Keratinocyte (primary cell): Measurements from ENCODE around the gene YWHAQ. TPM values are rescaled to one million over a fixed set of nuclear protein-coding genes. Genes with fewer than 3 reads are reported as not detected.

Experiments used
- DNase-seq: peaks from one replicate; pipeline ENCODE4 v3.0.0-alpha.2; 2011; ENCODE audit warnings: low read depth, missing footprints, low spot score
- FAIRE-seq: peaks from 2 replicates; lab custom pipeline; 2011; peaks lifted over from hg19 to GRCh38; lab: Jason Lieb, UNC
- H2AFZ ChIP-seq: 2 replicates; pipeline ENCODE4 v1.6.0; 2012; ENCODE audit warnings: low read length, control low read depth, inconsistent platforms; ENCODE audit not compliant: control insufficient read depth
- H3K27ac ChIP-seq: 2 replicates; pipeline ENCODE4 v1.5.1; 2011; ENCODE audit warnings: low read length; ENCODE audit not compliant: control insufficient read depth, insufficient read depth
- H3K27me3 ChIP-seq: 3 replicates; pipeline ENCODE4 v1.6.0; 2011; ENCODE audit warnings: low read length; ENCODE audit not compliant: control insufficient read depth, insufficient read depth; ENCODE audit errors: extremely low read depth
- H3K36me3 ChIP-seq, 2 experiments: 2 replicates in 1 of 2; 3 replicates in 1 of 2; pipeline ENCODE4 v1.5.1; 2011; ENCODE audit warnings: low read length in 2 of 2, mild to moderate bottlenecking in 1 of 2; ENCODE audit not compliant: control insufficient read depth in 2 of 2, insufficient read depth in 2 of 2; ENCODE audit errors: extremely low read depth in 1 of 2
- H3K4me1 ChIP-seq: 3 replicates; pipeline ENCODE4 v1.5.1; 2011; ENCODE audit warnings: low read length; ENCODE audit not compliant: control insufficient read depth, insufficient read depth; ENCODE audit errors: extremely low read depth
- H3K4me2 ChIP-seq: 3 replicates; pipeline ENCODE4 v1.6.0; 2011; ENCODE audit warnings: low read depth, low read length; ENCODE audit not compliant: control insufficient read depth, insufficient read depth; ENCODE audit errors: extremely low read depth
- H3K4me3 ChIP-seq, 3 experiments: fragments of 200-600 bp in 1 of 3; sonication (generic) in 1 of 3; 2 replicates in 2 of 3; 3 replicates in 1 of 3; pipeline ENCODE4 v1.5.1; 2011 to 2016; ENCODE audit warnings: low read length in 3 of 3, mild to moderate bottlenecking in 3 of 3, control low read depth in 2 of 3, inconsistent platforms in 1 of 3, low read depth in 1 of 3, mixed read lengths in 1 of 3, mixed run types in 1 of 3, moderate library complexity in 1 of 3; ENCODE audit not compliant: control insufficient read depth in 2 of 3, insufficient read depth in 2 of 3; ENCODE audit errors: extremely low read depth in 1 of 3
- H3K79me2 ChIP-seq: 2 replicates; pipeline ENCODE4 v1.6.0; 2012; ENCODE audit warnings: low read length; ENCODE audit not compliant: control insufficient read depth, insufficient read depth
- H3K9ac ChIP-seq: 3 replicates; pipeline ENCODE4 v1.6.0; 2011; ENCODE audit warnings: low read length; ENCODE audit not compliant: control insufficient read depth, insufficient read depth; ENCODE audit errors: extremely low read depth
- H3K9me1 ChIP-seq: 3 replicates; pipeline ENCODE4 v1.6.0; 2011; ENCODE audit warnings: low read length; ENCODE audit not compliant: control insufficient read depth, insufficient read depth; ENCODE audit errors: extremely low read depth
- H3K9me3 ChIP-seq: 2 replicates; pipeline ENCODE4 v1.5.1; 2012; ENCODE audit warnings: low read depth, low read length; ENCODE audit not compliant: control insufficient read depth
- H4K20me1 ChIP-seq: 3 replicates; pipeline ENCODE4 v1.6.0; 2011; ENCODE audit warnings: low read length; ENCODE audit not compliant: control insufficient read depth, insufficient read depth; ENCODE audit errors: extremely low read depth
- EZH2 ChIP-seq: IDR thresholded peaks from one replicate; pipeline ENCODE4 v1.6.1; 2012; ENCODE audit warnings: inconsistent platforms, mild to moderate bottlenecking, low read length, moderate library complexity
- dilution Hi-C: fragments of 300-500 bp; cut with MboI; formaldehyde crosslinking; loops from one replicate; pipeline ENCODE4 v1.7.0; 2020; ENCODE audit warnings: low sequenced_read_pairs; ENCODE audit not compliant: extremely low pct_ligation_motif_present
- polyA plus RNA-seq, 5 experiments: library from polyadenylated mRNA; depleted of rRNA in 3 of 5; stranded (reverse) in 3 of 5; stranded (forward) in 1 of 5; unstranded in 1 of 5; fragments of >200 nt; gene quantifications; 1 replicate in 1 of 5; 2 replicates in 3 of 5; 3 replicates in 1 of 5; pipeline versions ENCODE4 v1.2.1 to v1.2.3, GENCODE V29; 2011 to 2012; ENCODE audit warnings: missing spikeins in 2 of 5, low read depth in 1 of 5, low replicate concordance in 1 of 5
- TF ChIP-seq, protein P1 (sequence below), 3 experiments: IDR thresholded peaks in 1 of 3; conservative IDR thresholded peaks in 1 of 3; optimal IDR thresholded peaks in 1 of 3; 2 replicates in 2 of 3; 3 replicates in 1 of 3; pipeline versions ENCODE3 to v1.5.1; 2011; ENCODE audit warnings: low read length in 3 of 3, mild to moderate bottlenecking in 3 of 3, moderate library complexity in 2 of 3, control low read depth in 1 of 3, inconsistent platforms in 1 of 3; ENCODE audit not compliant: insufficient read depth in 2 of 3; ENCODE audit errors: extremely low read depth in 1 of 3

Gene YWHAQ
- polyA plus RNA-seq, 1 donor (not counting 4 experiments of a cell fraction or from before 2014, with no cell fraction given): 593 TPM

DNA sequence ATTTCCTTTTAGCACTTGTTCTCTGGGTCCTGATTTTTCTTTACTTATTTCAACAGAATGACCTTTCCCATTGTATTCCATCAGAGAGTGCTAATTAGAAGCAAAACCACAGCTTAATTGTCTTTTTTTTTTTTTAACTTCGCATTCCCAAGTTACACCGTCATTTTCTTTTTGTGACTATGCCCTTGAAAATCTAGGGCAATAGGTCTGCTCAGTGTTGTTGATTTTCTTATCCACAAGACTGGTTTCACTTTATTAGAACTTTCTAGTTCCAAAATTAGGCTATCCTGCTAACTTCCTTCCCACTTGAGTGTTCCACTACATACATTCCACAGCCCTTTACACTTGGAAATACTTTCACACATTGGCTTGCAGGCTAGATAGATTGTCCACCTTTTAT lies 56.5 kb downstream of the YWHAQ start:
- dilution Hi-C loops: no loop called here
- Histone ChIP-seq H3K36me3 (no peaks in the 10 kb centered on the region), H3K27me3 (no peaks in the 10 kb centered on the region), H3K4me2 (no peak overlapping the region), H3K79me2 (no peaks in the 10 kb centered on the region), H3K4me1 (no peaks in the 10 kb centered on the region), H3K9me3 (no peaks in the 10 kb centered on the region), H3K27ac (no peak overlapping the region), H3K9me1 (no peaks in the 10 kb centered on the region), H3K4me3 (no peak overlapping the region), H2AFZ (no peak overlapping the region), H4K20me1 (no peaks in the 10 kb centered on the region), H3K9ac (no peak overlapping the region)
- DNase-seq (no peak), FAIRE-seq (no peak)
- TF ChIP-seq, protein P1, sequence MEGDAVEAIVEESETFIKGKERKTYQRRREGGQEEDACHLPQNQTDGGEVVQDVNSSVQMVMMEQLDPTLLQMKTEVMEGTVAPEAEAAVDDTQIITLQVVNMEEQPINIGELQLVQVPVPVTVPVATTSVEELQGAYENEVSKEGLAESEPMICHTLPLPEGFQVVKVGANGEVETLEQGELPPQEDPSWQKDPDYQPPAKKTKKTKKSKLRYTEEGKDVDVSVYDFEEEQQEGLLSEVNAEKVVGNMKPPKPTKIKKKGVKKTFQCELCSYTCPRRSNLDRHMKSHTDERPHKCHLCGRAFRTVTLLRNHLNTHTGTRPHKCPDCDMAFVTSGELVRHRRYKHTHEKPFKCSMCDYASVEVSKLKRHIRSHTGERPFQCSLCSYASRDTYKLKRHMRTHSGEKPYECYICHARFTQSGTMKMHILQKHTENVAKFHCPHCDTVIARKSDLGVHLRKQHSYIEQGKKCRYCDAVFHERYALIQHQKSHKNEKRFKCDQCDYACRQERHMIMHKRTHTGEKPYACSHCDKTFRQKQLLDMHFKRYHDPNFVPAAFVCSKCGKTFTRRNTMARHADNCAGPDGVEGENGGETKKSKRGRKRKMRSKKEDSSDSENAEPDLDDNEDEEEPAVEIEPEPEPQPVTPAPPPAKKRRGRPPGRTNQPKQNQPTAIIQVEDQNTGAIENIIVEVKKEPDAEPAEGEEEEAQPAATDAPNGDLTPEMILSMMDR (optimal IDR thresholded peaks at IDR 0.05 in 1 of 3, IDR thresholded peaks at IDR 0.05 in 1 of 3, conservative IDR thresholded peaks at IDR 0.05 in 1 of 3; ENCODE audit: extremely low read depth in 1 of 3, insufficient read depth in 2 of 3, low read length in 3 of 3): no peak
- TF ChIP-seq EZH2: no peak

DNA sequence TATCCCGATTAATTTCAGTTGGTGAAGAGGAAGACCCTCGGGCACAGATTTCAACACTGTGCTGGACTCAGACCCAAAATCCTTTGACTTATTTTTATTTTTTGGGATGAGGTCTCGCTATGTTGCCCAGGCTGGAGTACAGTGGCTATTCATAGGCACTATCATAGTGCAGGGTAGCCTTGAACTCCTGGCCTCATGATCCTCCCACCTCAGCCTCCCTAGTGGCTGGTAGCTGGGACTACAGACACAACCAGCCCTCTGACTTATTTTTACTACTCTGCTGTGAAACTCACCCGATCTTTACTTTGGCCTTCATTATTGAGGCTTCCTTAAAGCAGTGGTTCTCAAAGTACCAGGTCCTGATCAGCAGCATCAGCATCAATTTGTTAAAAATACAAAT lies 57.0 kb downstream of the YWHAQ start:
- dilution Hi-C loops: no loop called here
- Histone ChIP-seq H3K9ac (no peak overlapping the region), H3K4me1 (no peaks in the 10 kb centered on the region), H3K9me3 (no peaks in the 10 kb centered on the region), H3K27ac (no peak overlapping the region), H4K20me1 (no peaks in the 10 kb centered on the region), H2AFZ (no peak overlapping the region), H3K27me3 (no peaks in the 10 kb centered on the region), H3K9me1 (no peaks in the 10 kb centered on the region), H3K79me2 (no peaks in the 10 kb centered on the region), H3K4me2 (no peak overlapping the region), H3K36me3 (no peaks in the 10 kb centered on the region), H3K4me3 (no peak overlapping the region)
- DNase-seq: no peak
- TF ChIP-seq, protein P1 (optimal IDR thresholded peaks at IDR 0.05 in 1 of 3, IDR thresholded peaks at IDR 0.05 in 1 of 3, conservative IDR thresholded peaks at IDR 0.05 in 1 of 3; ENCODE audit: extremely low read depth in 1 of 3, insufficient read depth in 2 of 3, low read length in 3 of 3): peak in 1 of 3 experiments; percentile 24
- no peak for TF ChIP-seq EZH2
- no peak for FAIRE-seq
